GM19238 (cell line): Measurements from ENCODE around the gene MMP19.
"Not testable (repeated sequence)": the region's sequence is repeated elsewhere in the genome, so short reads cannot be mapped to it uniquely, and the experiment has no call there.

Experiments used
- DNase-seq: peaks from one replicate; pipeline ENCODE4 v3.0.0; 2011; ENCODE audit warnings: low spot score; ENCODE audit not compliant: insufficient read length

The MMP19 gene

GRCh38 chr12:55843431-55843830 lies 695 bp upstream of the MMP19 start:
- no peak for DNase-seq

- no peak for DNase-seq
Observed at GRCh38 chr12:55840581-55841351, 2.0 kb downstream of the MMP19 start.

DNA sequence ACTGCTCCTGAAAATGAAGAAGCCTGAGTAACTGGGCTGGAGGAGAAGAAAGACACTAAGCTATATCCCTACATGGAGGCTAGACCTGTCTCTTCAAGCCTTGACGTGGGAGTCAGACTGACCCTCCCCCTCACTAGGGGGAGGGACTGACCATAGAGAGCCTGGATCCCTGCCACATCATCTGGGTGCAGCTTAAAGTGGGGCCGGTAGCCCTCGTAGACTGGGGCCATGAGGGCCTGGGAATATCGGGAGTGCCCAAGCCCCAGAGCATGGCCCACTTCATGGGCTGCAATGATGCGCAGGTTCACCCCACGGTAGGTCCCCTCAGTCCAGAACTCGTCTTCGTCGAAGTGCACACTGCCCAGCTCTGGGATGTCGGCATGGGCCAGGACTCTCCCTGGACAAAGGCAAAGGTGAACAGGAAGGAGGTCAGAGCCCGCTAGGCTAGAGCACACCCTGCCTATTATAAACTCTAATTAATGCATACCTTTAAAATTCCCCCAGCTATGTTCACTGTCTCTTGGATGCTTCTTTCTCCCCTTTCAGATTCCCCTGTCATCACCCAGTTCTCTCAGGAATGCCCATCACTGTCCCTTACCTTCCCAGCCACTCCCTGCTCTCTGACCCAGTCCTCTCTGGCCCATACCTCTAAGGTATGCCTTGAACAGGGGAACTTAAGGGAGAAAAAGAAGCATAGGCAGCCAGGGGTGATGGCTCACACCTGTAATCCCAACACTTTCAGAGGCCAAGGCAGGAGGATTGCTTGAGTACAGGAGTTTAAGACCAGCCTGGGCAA lies 3.2 kb downstream of the MMP19 start:
- DNase-seq, result no peak

DNA sequence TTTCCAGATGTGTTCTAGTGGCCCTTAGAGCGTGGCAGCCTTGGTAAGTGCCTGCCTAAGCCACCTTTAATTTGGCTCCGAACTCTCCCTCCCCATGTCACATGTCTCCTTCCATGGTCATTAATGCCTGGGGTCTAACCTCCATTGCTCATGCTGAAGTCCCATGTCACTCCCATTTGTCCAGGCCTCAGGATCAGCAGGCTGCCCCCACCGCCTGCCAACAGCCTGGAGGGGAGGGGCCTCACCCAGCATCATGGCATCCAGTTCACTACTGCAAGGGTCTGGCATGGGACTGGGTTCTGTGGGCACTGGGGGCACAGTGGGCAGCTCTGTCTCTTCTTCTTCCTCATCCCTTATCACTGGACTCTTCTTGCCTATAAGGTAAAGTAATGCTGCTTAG lies 4.4 kb downstream of the MMP19 start:
- DNase-seq, result no peak

- not testable (repeated sequence) for DNase-seq
Observed at GRCh38 chr12:55834400-55834799, 8.3 kb downstream of the MMP19 start.

DNA sequence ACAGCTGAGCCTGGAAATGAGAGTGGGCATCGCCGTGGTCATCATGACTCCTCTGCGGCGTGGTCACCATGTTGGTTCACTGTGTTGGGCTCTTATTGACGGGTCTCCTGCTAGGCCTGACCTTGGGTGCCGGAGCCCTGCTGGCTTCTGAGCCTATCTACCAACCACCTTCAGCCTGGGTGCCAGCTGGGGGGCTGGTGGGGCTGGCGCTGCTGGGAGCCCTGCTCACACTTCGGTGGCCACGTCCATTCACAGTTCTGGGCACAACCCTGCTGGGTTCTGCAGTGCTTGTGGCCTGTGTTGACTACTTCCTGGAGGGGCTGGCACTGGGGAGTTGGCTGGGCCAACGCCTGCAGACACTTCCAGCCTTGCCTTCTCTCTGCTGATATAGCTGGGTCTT lies 9.7 kb downstream of the MMP19 start:
- no peak for DNase-seq

- DNase-seq, result no peak
Observed at GRCh38 chr12:55831447-55831815, 11.3 kb downstream of the MMP19 start.

DNA sequence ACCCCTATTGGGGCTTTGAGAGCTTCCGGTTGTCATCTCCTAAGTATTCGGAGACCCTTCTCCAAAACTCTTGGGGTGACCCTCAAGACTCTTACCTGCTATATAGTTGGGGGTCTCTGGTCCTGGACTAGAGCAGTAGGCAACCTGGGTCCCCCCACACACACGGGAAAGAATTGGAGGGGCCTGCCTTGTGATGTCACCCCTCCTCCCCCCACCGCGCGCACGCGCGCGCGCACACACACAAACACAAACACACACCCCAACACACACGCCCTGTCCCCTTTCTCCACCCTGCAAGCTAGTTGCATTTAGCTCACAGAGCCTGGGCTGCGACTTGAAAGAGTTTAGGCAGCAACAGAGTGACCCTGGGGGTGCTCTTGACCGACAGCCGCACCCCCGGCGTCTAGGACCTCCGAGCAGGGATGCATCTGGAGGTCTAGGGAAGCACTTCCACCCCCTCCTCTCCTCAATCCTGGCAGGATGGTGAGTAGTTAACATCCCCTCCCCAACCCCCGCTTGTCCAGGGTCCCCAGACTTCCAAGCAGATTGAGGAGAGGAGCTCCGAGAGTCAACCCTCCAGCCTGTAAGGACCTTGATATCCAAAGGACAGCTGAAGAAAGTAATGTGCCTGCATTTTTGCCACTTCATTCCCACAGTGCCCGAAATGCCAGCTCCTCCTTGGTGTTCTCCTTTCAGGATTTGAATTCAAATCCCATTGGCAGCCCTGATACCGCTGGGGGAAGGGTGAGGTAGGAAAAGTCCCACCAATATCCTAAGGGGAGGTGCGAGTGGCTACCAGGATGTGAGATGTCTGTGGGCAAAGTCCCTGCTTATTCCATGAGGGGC lies 11.9 kb downstream of the MMP19 start:
- peak; percentile 46 for DNase-seq

DNA sequence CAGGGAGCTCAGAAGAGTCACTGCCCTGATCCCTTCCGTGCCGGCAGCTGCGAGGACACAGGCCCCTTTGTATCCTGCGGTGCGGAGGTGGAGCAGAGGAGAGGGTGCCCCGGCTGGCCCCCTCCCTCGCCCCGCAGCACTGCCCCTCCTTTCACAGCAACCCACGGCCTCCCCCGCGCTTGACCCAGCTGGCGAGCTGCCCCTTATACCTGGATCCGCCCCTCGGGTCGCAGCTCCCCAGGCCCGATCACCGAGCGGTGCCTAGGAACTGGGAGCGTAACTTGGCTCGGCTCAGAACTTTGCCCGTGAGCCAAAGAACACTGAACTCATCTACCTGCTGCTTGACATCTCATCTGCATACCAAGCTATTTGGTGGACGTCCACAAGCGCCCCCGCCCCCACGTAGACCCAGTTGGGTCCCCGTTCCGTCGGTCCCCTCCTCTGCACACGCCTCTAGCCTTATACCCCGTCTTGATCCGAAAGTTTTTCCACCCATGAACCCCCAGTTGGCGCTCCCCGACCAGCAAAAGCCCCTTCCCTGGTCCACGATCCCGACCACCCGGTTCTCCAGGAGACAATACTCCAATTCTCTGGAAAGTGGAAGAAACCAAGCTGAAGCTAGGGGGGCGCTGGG lies 12.7 kb downstream of the MMP19 start:
- peak; percentile 41 for DNase-seq

DNA sequence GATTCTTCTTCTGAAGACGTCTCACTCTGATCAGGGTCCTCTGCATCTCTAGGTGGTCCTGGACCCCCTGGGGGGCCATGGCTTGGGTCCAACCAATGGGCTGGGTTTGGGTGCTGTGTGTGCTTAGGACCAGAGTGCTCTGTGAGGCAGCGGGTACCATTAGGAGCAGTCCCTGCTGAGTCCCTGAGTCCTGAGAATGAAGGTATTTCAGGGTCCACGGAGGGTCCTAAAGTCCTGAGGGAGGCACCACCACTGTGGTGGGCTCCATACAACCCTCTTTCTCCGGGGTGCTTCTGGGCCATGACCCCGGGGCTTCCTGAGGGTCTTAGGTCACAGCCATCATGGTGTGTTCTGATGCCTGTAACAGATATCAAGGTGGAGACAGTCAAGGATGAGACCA lies 14.4 kb downstream of the MMP19 start:
- no peak for DNase-seq

DNA sequence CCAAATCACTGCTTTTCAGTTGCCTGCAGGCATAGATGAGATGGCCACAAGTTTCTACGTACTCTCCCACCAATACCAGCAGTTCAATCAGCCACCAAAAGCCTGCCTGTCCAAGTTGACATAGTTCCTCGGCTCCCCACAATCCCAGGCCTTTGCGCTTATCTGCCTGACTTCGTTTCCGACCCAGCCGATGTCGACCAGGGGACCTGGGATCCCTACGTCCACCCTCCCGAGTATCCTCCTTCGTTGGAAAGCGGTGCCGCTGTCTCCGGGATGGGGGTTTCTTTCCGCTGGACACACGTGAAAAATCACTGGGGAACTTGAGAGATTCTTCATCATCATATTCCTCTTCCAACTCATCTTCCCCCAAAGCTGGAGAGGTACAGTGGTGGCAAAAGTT lies 14.9 kb downstream of the MMP19 start:
- no peak for DNase-seq

GRCh38 chr12:55824726-55825125 lies 18.0 kb downstream of the MMP19 start:
- no peak for DNase-seq

GRCh38 chr12:55823419-55823818 lies 19.3 kb downstream of the MMP19 start:
- DNase-seq, result no peak

DNA sequence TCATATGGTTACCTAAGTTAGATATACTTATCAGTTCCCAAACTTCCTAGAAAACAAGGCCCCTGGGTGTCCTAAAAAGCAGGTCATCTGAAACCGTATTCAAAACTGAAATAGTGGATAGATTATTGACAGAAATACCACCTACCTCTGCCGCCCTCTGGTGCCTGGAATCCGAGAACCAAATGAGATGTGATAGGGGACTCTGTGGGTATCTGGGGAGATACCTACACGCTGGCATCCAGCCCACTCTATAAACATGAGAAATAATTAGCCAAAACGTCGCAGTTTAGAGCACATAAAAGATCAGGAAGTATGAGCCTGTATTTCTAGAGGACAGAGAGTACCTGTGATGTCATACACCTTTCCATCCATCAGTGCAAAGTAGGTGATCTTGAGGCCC lies 20.5 kb downstream of the MMP19 start:
- no peak for DNase-seq

DNA sequence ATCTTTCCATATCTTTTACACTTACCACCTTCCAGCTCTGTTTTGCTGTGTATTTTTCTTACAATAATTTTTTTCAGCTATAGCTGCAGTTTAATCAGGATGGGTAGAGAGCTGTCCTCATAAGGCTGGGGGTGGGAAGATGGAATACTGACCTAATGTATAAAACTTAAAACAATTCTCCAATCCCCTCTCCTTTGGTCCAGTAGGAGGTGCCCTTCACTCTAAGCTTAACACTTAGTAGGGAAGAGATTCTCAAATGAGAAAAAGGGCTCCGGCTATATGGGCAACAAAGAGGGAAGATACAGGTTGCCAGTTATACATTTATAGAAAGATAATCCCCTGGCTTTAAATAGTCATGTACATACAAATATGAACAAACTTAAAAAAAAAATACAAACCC lies 22.1 kb downstream of the MMP19 start:
- DNase-seq, result no peak

GRCh38 chr12:55818886-55819285 lies 23.9 kb downstream of the MMP19 start:
- DNase-seq, result no peak

DNA sequence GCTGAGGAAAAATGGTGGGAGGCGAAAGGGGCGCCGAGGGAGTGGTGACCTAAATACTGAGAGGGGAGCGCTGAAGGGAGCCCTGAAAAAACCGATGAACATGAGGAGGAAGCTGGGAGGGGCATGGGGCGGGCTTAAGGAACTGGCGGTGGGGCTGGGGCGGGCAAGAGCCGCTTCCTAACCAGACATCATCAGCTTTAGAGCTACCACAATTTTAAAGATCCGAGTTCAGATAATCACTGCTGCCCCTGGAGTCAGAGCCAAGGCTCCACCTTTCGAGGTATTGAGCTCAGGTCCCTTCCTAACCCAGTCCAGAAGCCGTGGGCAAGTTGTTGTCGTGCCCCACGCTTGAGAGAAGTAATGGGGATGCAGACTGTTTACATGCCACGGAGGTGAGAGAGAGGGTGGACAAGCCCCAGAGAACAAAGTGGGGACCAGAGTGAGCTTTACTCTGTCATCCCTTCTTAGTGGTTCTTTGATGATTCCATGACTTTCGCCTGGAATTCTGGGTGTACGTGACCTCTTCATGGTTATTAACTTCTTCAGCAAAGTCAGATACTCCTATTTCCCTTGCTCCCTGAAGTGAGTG lies 24.5 kb downstream of the MMP19 start:
- peak; percentile 26 for DNase-seq

GRCh38 chr12:55817345-55818139 lies 25.2 kb downstream of the MMP19 start, which contains the start of the genes ORMDL2 and SARNP:
ORMDL2 (plus strand) TSS chr12:55818041; CDS start chr12:55819000, 959 bp downstream.
SARNP (minus strand) TSS chr12:55817724; CDS start chr12:55817701, 23 bp downstream.
- peak; percentile 90 for DNase-seq

DNA sequence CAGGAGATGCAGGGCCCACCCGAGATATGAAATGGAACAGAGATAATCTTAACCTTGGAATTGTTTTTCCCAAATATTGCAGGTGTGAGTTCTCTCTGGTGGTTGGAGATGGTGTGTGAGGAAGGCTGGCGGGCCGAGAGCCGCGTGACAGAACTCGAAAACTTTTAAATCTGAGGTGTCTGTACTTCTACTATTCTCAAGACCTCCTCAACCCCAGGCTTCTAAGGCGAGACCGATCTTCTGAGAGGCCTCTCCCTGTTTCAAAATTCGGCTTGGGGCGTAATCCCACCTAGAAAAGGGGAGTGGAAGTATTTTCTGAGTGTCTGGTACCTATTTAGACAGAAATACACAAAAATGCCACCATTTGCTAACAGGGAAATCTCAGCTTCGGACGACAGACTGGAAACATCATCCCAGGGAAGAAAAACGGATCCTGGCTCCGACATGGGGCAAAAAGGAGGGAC lies 25.8 kb downstream of the MMP19 start:
- DNase-seq, result no peak

GRCh38 chr12:55815473-55815872 lies 27.3 kb downstream of the MMP19 start:
- DNase-seq, result no peak
